ENCODE data around the gene ATAD1. TPM values are rescaled to one million over a fixed set of nuclear protein-coding genes. Genes with fewer than 3 reads are reported as not detected.
A peak's percentile ranks its signal among the peaks of the same experiment; 100 is the strongest.
"Not testable (repeated sequence)": the region's sequence is repeated elsewhere in the genome, so short reads cannot be mapped to it uniquely, and the experiment has no call there.

The ATAD1 gene
- 12.9 and 16.9 TPM in 2 replicates for total RNA-seq

- peak; percentile 74 to 77 for DNase-seq (ENCODE audit: low read depth in 2 of 2)
Measured at GRCh38 chr10:87817609-87818504, at the start of gene ATAD1. TSS of gene ATAD1 (minus strand) at chr10:87818226. CDS start at chr10:87814599, 3,627 bp downstream.

- no peak for DNase-seq (ENCODE audit: low read depth in 2 of 2)
Measured at GRCh38 chr10:87867453-87867852, 49.4 kb upstream of the ATAD1 start.

GRCh38 chr10:87866412-87866974 lies 48.5 kb upstream of the ATAD1 start:
- DNase-seq (ENCODE audit: low read depth in 2 of 2): no peak

GRCh38 chr10:87865241-87865881 lies 47.3 kb upstream of the ATAD1 start:
- no peak for DNase-seq (ENCODE audit: low read depth in 2 of 2)

- peak in 1 of 2 donors; percentile 19 for DNase-seq (ENCODE audit: low read depth in 2 of 2)
Measured at GRCh38 chr10:87864496-87865059, 46.6 kb upstream of the ATAD1 start.

- DNase-seq (ENCODE audit: low read depth in 2 of 2): peak; percentile 53 to 55
Measured at GRCh38 chr10:87863951-87864495, 46.0 kb upstream of the ATAD1 start.

GRCh38 chr10:87863053-87863943 lies 45.3 kb upstream of the ATAD1 start, which contains the start of the genes KLLN and PTEN:
TSS of gene KLLN (minus strand) at chr10:87863533. CDS start at chr10:87862487, 1,046 bp downstream.
TSS of gene PTEN (plus strand) at chr10:87863625. CDS start at chr10:87864470, 845 bp downstream.
- DNase-seq (ENCODE audit: low read depth in 2 of 2): peak; percentile 93 to 95

GRCh38 chr10:87862679-87863052 lies 44.6 kb upstream of the ATAD1 start:
- peak in 1 of 2 donors; percentile 70 for DNase-seq (ENCODE audit: low read depth in 2 of 2)

- DNase-seq (ENCODE audit: low read depth in 2 of 2): peak; percentile 89 to 95
Measured at GRCh38 chr10:87861953-87862678, 44.1 kb upstream of the ATAD1 start.

GRCh38 chr10:87861566-87861952 lies 43.5 kb upstream of the ATAD1 start:
- peak; percentile 88 to 90 for DNase-seq (ENCODE audit: low read depth in 2 of 2)

- no peak for DNase-seq (ENCODE audit: low read depth in 2 of 2)
Measured at GRCh38 chr10:87860816-87861403, 42.9 kb upstream of the ATAD1 start.

- DNase-seq (ENCODE audit: low read depth in 2 of 2): peak; percentile 80 to 82
Measured at GRCh38 chr10:87860156-87860795, 42.2 kb upstream of the ATAD1 start.

GRCh38 chr10:87855665-87856064 lies 37.6 kb upstream of the ATAD1 start:
- not testable (repeated sequence) for DNase-seq (ENCODE audit: low read depth in 2 of 2)

- DNase-seq (ENCODE audit: low read depth in 2 of 2): not testable (repeated sequence)
Measured at GRCh38 chr10:87855247-87855646, 37.2 kb upstream of the ATAD1 start.

- no peak for DNase-seq (ENCODE audit: low read depth in 2 of 2)
Measured at GRCh38 chr10:87852089-87852488, 34.1 kb upstream of the ATAD1 start.

GRCh38 chr10:87850742-87851205 lies 32.7 kb upstream of the ATAD1 start:
- DNase-seq (ENCODE audit: low read depth in 2 of 2): peak; percentile 61 to 72

- no peak for DNase-seq (ENCODE audit: low read depth in 2 of 2)
Measured at GRCh38 chr10:87849001-87849400, 31.0 kb upstream of the ATAD1 start.

GRCh38 chr10:87847550-87847949 lies 29.5 kb upstream of the ATAD1 start:
- DNase-seq (ENCODE audit: low read depth in 2 of 2): peak in 1 of 2 donors; percentile 32

- not testable (repeated sequence) for DNase-seq (ENCODE audit: low read depth in 2 of 2)
Measured at GRCh38 chr10:87846711-87847110, 28.7 kb upstream of the ATAD1 start.

Data from lung microvascular endothelial cell (primary cell).